ENCODE results near the gene SUGCT.

The SUGCT gene

GRCh38 chr7:40640566-40640965 is 505.8 kb downstream of the SUGCT start:
- TF ChIP-seq CTCF (IDR thresholded peaks at IDR 0.05) = no peak

DNA sequence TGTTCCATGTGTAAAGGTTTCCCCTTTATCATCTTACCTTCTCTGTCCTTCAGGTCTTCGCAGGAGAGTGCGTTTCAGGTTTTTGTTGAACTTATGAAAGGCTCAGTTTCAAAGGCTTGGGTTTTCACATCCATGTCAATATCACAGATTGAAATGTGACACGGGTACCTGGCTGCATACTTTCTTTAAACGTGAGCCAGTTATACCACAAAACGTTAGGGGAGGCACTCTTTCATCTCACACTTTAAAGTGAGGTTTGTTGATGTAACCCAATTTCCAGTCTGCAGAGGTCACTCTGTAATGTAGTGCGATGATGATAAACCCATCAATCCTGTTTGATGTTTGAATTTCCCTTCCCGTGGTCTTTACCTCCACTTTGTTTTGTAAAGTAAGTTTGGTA is 506.9 kb downstream of the SUGCT start:
- TF ChIP-seq CTCF (IDR thresholded peaks at IDR 0.05) = no peak

- TF ChIP-seq CTCF (IDR thresholded peaks at IDR 0.05) = no peak
These were observed 508.9 kb downstream of the SUGCT start for GRCh38 chr7:40643664-40644063.

- TF ChIP-seq CTCF (IDR thresholded peaks at IDR 0.05) = no peak
These were observed 509.8 kb downstream of the SUGCT start for GRCh38 chr7:40644454-40645188.

GRCh38 chr7:40645197-40645596 is 510.4 kb downstream of the SUGCT start:
- TF ChIP-seq CTCF (IDR thresholded peaks at IDR 0.05) = no peak

GRCh38 chr7:40646717-40647116 is 511.9 kb downstream of the SUGCT start:
- TF ChIP-seq CTCF (IDR thresholded peaks at IDR 0.05) = no peak

GRCh38 chr7:40647719-40648118 is 512.9 kb downstream of the SUGCT start:
- TF ChIP-seq CTCF (IDR thresholded peaks at IDR 0.05) = no peak

DNA sequence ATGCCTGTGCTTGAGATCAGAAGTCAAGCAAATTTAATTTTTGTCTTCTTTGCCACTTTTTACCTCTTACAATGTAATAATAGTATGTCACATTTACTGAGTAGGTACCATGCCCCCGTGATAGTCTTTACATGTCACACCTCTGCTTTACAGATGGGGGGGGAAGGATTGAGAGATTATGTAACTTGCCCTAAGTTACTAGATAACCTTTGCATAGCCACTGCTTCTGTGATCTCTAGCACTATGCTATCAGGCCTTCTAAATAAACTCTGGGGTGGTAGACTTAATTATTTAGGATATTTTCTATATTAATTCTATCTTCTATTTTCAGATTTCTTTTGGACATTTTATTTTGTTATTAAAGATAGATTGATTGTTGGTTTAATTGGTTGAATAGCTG is 514.4 kb downstream of the SUGCT start:
- TF ChIP-seq CTCF (IDR thresholded peaks at IDR 0.05) = no peak
